Activated T-cell treated with anti-CD3 and anti-CD28 coated beads, Interleukin-2, amount 50 U/mL, for 72 hours (primary cell): ENCODE measurements around the gene DNAJC19. TPM values are rescaled to one million over a fixed set of nuclear protein-coding genes. Genes with fewer than 3 reads are reported as not detected.

Source experiments
- ATAC-seq, 2 donors: fragments of 150-1000 bp; cut with Tn5 transposase; replicated peaks in 1 of 2; 2 replicates each; pipeline ENCODE4 v1.10.0; 2021; ENCODE audit warnings: moderate library complexity in 2 of 2, mild to moderate bottlenecking in 1 of 2
- DNase-seq, 2 donors: peaks; one replicate each; pipeline ENCODE4 v3.0.0; 2021 to 2022; ENCODE audit warnings: mixed read lengths in 1 of 2
- H3K27ac Mint-ChIP-seq: one replicate; pipeline ENCODE4 v1.8.0; 2022; ENCODE audit warnings: mild to moderate bottlenecking, moderate library complexity, mixed read lengths
- H3K27me3 Mint-ChIP-seq: one replicate; pipeline ENCODE4 v1.8.0; 2022; ENCODE audit warnings: low read depth, mixed read lengths
- H3K36me3 Mint-ChIP-seq, 2 donors: one replicate each; pipeline ENCODE4 v1.8.0; 2022; ENCODE audit warnings: mixed read lengths in 2 of 2, mild to moderate bottlenecking in 1 of 2; ENCODE audit not compliant: insufficient read depth in 2 of 2
- H3K4me1 Mint-ChIP-seq: one replicate; pipeline ENCODE4 v1.8.0; 2022; ENCODE audit warnings: low read depth, mixed read lengths
- H3K4me3 Mint-ChIP-seq, 2 donors: one replicate each; pipeline ENCODE4 v1.8.0; 2022; ENCODE audit warnings: mild to moderate bottlenecking in 2 of 2, mixed read lengths in 2 of 2, moderate library complexity in 2 of 2
- H3K9me3 Mint-ChIP-seq, 2 donors: one replicate each; pipeline ENCODE4 v1.8.0; 2022; ENCODE audit warnings: mixed read lengths in 2 of 2
- total RNA-seq, 2 donors: library from RNA; stranded (reverse); gene quantifications; one replicate each; pipeline ENCODE4 v1.2.3, GENCODE V29; 2022

DNAJC19 gene
- total RNA-seq, 2 donors from 2014 or later: 49.2 to 53.6 TPM

DNA sequence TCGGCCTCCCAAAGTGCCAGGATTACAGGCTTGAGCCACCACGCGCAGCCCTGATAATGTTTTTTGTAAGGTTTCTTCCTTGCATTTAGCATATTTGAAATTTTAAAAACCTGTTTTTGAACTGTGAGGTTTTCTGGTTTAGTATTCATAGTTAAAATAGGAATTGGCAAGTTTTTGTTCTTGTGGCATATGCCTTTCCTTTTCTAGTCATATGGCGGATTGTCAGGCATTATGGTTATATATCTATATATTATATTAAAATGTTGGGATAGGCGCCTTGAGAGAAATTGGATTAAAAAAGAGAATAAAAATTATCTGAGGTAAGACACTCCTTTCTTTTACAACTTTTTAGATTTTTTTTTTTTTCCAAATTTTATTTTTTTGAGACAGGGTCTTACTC is 48.7 kb downstream of the DNAJC19 start:
- no peaks in the 10 kb centered on the region for H3K27me3 Mint-ChIP-seq
- ATAC-seq: no peak
- no peak for DNase-seq
- H3K4me3 Mint-ChIP-seq: no peak overlapping the region
- H3K27ac Mint-ChIP-seq: no peak overlapping the region
- peaks cover 6 to 27% of the 10 kb centered on the region in 2 donors for H3K36me3 Mint-ChIP-seq
- no peaks in the 10 kb centered on the region for H3K9me3 Mint-ChIP-seq
- no peaks in the 10 kb centered on the region for H3K4me1 Mint-ChIP-seq

DNA sequence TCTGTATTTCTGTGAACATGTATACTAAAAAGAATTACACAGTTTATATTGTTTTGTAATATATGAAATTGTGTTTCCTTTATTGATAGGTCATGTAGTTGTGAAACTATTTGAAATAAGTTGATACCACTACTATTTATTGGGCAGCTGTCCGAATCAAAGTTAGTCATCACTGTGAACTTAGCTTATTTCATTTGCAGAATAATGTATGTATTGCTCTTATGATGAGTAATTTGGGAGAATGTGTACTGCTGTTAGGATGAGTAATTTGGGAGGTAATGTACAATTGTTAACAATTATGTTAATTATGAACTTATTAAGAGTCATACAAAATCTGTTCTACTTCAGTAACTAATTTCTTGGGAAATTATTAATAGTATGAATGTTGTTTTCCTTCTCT is 54.9 kb downstream of the DNAJC19 start:
- ATAC-seq (no peak), DNase-seq (no peak)
- Mint-ChIP-seq H3K36me3 (peaks cover 3 to 20% of the 10 kb centered on the region in 2 donors), H3K4me1 (peaks cover 22% of the 10 kb centered on the region), H3K27ac (no peak overlapping the region), H3K27me3 (no peaks in the 10 kb centered on the region), H3K9me3 (no peaks in the 10 kb centered on the region), H3K4me3 (no peak overlapping the region)

Other genes with a start within 250 kb of the DNAJC19 start
- gene FXR1, start 77.1 kb downstream of the DNAJC19 start, total RNA-seq: 100 to 1,000 TPM; 196 to 203 TPM